ENCODE results near the gene CECR2. TPM values are rescaled to one million over a fixed set of nuclear protein-coding genes. Genes with fewer than 3 reads are reported as not detected.

Gene CECR2
- polyA plus RNA-seq, 2 donors: 0.09 to 0.33 TPM

DNA sequence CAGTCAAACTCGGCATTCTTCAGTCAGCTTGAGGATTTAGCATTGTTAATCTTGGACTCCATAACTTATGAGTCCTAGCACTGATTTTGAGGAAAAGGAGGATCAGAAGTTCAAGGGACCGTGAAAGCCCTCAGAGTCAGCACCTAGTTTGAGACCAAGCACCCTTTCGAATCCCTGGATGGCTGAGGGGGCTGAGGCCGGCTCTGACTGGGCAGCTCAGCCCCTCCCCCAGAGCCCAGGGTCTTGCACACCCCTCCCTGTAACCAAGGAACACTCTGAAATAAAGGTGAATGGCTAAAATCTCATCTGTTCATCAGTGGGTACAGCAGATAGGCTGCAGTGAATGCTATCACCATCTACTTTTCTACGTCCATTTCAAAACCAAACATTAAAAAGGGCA, 221.3 kb downstream of the CECR2 start:
- Histone ChIP-seq H3K4me3 (ENCODE audit: low read depth in 1 of 2, low read length in 2 of 2) (no peak overlapping the region), H3K27ac (ENCODE audit: low read depth in 2 of 2, low read length in 1 of 2) (no peak overlapping the region), H3K36me3 (ENCODE audit: control insufficient read depth in 2 of 2, insufficient read depth in 2 of 2, low read length in 1 of 2) (peaks cover 3 to 19% of the 10 kb centered on the region in 2 donors), H3K9me3 (ENCODE audit: control insufficient read depth in 2 of 2, insufficient read depth in 1 of 2, low read depth in 1 of 2, low read length in 1 of 2) (no peaks in the 10 kb centered on the region), H3K27me3 (ENCODE audit: control insufficient read depth in 1 of 2, insufficient read depth in 2 of 2, low read length in 2 of 2) (no peaks in the 10 kb centered on the region), H3K4me1 (ENCODE audit: control insufficient read depth in 2 of 2, insufficient read depth in 2 of 2, low read length in 1 of 2) (no peaks in the 10 kb centered on the region)
- 85% methylated on average over 5 of the region's 5 CpGs for WGBS, 2 donors

DNA sequence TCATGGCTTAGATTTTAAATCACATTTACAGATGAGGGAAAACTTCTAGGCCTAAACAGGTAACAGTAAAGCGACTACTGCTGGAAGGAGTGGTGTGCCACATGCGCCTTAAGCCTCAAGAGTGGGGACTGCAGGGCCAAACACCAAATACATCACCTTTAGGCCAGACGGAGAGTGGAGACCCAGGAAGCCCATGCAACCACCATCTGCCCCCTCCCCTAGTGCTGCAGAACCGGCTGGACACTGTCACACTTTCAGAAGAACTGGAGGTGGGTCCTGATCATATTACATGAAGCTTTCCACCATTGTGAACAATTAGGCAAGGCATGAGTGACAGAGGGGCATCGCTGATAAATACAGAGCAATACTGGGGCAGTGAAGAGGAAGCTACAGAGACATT, 222.9 kb downstream of the CECR2 start:
- Histone ChIP-seq H3K36me3 (ENCODE audit: control insufficient read depth in 2 of 2, insufficient read depth in 2 of 2, low read length in 1 of 2) (peaks cover 3 to 23% of the 10 kb centered on the region in 2 donors), H3K4me1 (ENCODE audit: control insufficient read depth in 2 of 2, insufficient read depth in 2 of 2, low read length in 1 of 2) (no peaks in the 10 kb centered on the region)
- 85 to 87% methylated on average over 5 of the region's 5 CpGs for WGBS, 2 donors

DNA sequence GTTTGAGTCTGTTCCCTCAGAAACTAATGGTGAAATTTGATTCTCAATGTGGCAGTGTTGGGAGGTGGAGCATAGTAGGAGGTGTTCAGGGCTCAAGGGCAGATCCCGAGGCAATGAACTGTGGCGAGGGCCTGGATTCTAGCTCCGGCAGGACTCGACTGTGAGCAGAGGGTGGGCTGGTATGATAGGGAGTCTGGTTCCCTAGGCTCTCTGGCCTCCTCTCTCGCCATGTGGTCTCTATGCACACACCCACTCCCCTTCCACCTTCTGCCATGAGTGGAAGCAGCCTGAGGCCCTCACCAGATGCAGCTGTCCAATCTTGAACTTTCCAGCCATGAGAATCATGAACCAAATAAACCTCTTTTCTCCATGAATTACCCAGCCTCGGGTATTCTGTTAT, 227.0 kb downstream of the CECR2 start:
- Histone ChIP-seq H3K27me3 (ENCODE audit: control insufficient read depth in 1 of 2, insufficient read depth in 2 of 2, low read length in 2 of 2) (no peaks in the 10 kb centered on the region), H3K36me3 (ENCODE audit: control insufficient read depth in 2 of 2, insufficient read depth in 2 of 2, low read length in 1 of 2) (peaks cover 8 to 35% of the 10 kb centered on the region in 2 donors), H3K4me3 (ENCODE audit: low read depth in 1 of 2, low read length in 2 of 2) (no peak overlapping the region), H3K27ac (ENCODE audit: low read depth in 2 of 2, low read length in 1 of 2) (no peak overlapping the region), H3K9me3 (ENCODE audit: control insufficient read depth in 2 of 2, insufficient read depth in 1 of 2, low read depth in 1 of 2, low read length in 1 of 2) (no peaks in the 10 kb centered on the region), H3K4me1 (ENCODE audit: control insufficient read depth in 2 of 2, insufficient read depth in 2 of 2, low read length in 1 of 2) (no peaks in the 10 kb centered on the region)
- WGBS, 2 donors: 97 to 100% methylated on average over 6 of the region's 6 CpGs

More for the DNA sequence above, 222.9 kb downstream of the CECR2 start:
- H3K27ac ChIP-seq (ENCODE audit: low read depth in 2 of 2, low read length in 1 of 2): no peak overlapping the region
- no peak overlapping the region for H3K4me3 ChIP-seq (ENCODE audit: low read depth in 1 of 2, low read length in 2 of 2)
- H3K9me3 ChIP-seq (ENCODE audit: control insufficient read depth in 2 of 2, insufficient read depth in 1 of 2, low read depth in 1 of 2, low read length in 1 of 2): no peaks in the 10 kb centered on the region
- H3K27me3 ChIP-seq (ENCODE audit: control insufficient read depth in 1 of 2, insufficient read depth in 2 of 2, low read length in 2 of 2): no peaks in the 10 kb centered on the region

DNA sequence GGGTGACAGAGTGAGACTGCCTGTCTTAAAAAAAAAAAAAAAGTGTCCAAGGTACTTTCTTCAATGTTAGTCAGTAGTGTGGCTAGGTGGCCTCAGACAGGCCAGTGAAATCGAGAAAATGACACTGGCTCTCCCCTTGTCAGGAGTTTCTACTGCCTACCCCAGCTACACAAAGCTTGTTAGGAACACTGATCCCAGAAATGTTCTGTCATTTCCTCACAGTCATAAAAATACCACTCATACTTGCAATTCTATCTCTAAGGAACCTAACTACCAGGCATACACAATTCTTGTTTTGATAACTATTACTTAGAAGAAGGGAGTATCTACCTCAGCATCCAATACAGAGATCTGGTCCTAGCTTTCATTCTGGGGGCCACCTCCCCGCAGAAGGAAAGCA, 228.0 kb downstream of the CECR2 start:
- Histone ChIP-seq H3K27ac (ENCODE audit: low read depth in 2 of 2, low read length in 1 of 2) (no peak overlapping the region), H3K27me3 (ENCODE audit: control insufficient read depth in 1 of 2, insufficient read depth in 2 of 2, low read length in 2 of 2) (no peaks in the 10 kb centered on the region), H3K4me3 (ENCODE audit: low read depth in 1 of 2, low read length in 2 of 2) (no peak overlapping the region), H3K4me1 (ENCODE audit: control insufficient read depth in 2 of 2, insufficient read depth in 2 of 2, low read length in 1 of 2) (no peaks in the 10 kb centered on the region), H3K36me3 (ENCODE audit: control insufficient read depth in 2 of 2, insufficient read depth in 2 of 2, low read length in 1 of 2) (peaks cover 5 to 33% of the 10 kb centered on the region in 2 donors), H3K9me3 (ENCODE audit: control insufficient read depth in 2 of 2, insufficient read depth in 1 of 2, low read depth in 1 of 2, low read length in 1 of 2) (no peaks in the 10 kb centered on the region)
- 95 to 96% methylated on average over 2 of the region's 2 CpGs for WGBS, 2 donors

DNA sequence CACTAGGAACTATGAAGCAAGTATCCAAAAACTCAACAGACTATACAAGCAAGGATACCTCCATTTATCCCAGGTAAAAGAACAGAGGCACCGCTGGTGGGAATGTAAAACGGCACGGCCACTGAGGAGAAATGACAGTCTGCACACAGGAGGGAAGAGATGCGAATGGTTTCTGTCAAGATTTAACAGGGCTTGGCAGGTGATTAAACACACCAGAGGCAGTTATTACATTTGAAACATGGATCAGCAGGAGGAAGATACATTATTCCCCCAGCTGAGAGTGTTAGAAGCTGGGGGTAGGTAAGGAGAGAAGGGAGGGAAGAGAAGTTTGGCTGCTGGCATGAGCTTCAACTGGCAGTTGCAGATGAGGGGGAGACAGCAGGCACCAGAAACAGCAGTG, 229.1 kb downstream of the CECR2 start:
- peaks cover 5 to 25% of the 10 kb centered on the region in 2 donors for H3K36me3 ChIP-seq (ENCODE audit: control insufficient read depth in 2 of 2, insufficient read depth in 2 of 2, low read length in 1 of 2)
- H3K4me1 ChIP-seq (ENCODE audit: control insufficient read depth in 2 of 2, insufficient read depth in 2 of 2, low read length in 1 of 2): no peaks in the 10 kb centered on the region
- 97 to 98% methylated on average over 4 of the region's 4 CpGs for WGBS, 2 donors
- no peak overlapping the region for H3K27ac ChIP-seq (ENCODE audit: low read depth in 2 of 2, low read length in 1 of 2)
- H3K9me3 ChIP-seq (ENCODE audit: control insufficient read depth in 2 of 2, insufficient read depth in 1 of 2, low read depth in 1 of 2, low read length in 1 of 2): no peaks in the 10 kb centered on the region
- H3K4me3 ChIP-seq (ENCODE audit: low read depth in 1 of 2, low read length in 2 of 2): no peak overlapping the region
- H3K27me3 ChIP-seq (ENCODE audit: control insufficient read depth in 1 of 2, insufficient read depth in 2 of 2, low read length in 2 of 2): no peaks in the 10 kb centered on the region

DNA sequence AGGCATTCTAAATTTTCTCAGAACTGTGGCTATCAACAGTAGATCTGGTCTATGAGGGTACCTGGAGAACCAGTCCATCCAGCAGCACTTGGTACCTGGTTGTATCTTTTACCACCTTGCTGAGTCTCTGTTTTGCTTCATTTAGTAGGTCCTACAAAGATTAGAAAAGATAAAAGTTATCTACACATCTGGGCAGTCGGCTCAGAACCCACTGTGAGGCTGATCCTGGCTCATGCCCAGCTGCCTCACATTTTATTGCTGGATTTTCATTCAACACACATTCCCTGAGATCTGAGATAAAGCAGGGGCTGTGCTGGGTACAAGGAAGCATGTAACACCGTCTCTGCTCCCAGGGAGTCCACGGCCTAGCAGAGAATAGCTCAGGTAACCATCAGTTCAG, 231.8 kb downstream of the CECR2 start:
- Histone ChIP-seq H3K27me3 (ENCODE audit: control insufficient read depth in 1 of 2, insufficient read depth in 2 of 2, low read length in 2 of 2) (no peaks in the 10 kb centered on the region), H3K9me3 (ENCODE audit: control insufficient read depth in 2 of 2, insufficient read depth in 1 of 2, low read depth in 1 of 2, low read length in 1 of 2) (no peaks in the 10 kb centered on the region), H3K27ac (ENCODE audit: low read depth in 2 of 2, low read length in 1 of 2) (no peak overlapping the region), H3K4me1 (ENCODE audit: control insufficient read depth in 2 of 2, insufficient read depth in 2 of 2, low read length in 1 of 2) (no peaks in the 10 kb centered on the region), H3K36me3 (ENCODE audit: control insufficient read depth in 2 of 2, insufficient read depth in 2 of 2, low read length in 1 of 2) (peaks cover 5 to 24% of the 10 kb centered on the region in 2 donors), H3K4me3 (ENCODE audit: low read depth in 1 of 2, low read length in 2 of 2) (no peak overlapping the region)
- 76 to 82% methylated on average over 3 of the region's 3 CpGs for WGBS, 2 donors

DNA sequence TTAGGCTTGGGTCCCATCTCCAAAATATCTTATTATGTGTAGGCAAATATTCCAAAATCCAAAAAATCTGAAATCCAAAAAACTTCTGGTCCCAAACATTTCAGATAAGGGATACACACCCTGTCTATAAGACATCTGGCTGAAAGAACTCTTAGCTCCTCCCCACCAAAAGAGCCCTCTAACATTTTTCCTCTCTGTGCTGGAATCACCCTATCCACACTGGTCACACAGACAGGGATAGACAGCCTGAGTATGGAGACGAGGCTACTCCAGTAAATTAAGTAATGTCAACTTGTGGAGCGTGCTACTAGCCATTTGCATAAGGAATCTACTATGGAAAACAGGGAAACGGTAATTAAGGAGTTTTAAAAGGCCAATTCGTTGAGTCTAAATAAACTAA, 234.4 kb downstream of the CECR2 start:
- Histone ChIP-seq H3K4me1 (ENCODE audit: control insufficient read depth in 2 of 2, insufficient read depth in 2 of 2, low read length in 1 of 2) (no peaks in the 10 kb centered on the region), H3K27ac (ENCODE audit: low read depth in 2 of 2, low read length in 1 of 2) (no peak overlapping the region), H3K27me3 (ENCODE audit: control insufficient read depth in 1 of 2, insufficient read depth in 2 of 2, low read length in 2 of 2) (no peaks in the 10 kb centered on the region), H3K4me3 (ENCODE audit: low read depth in 1 of 2, low read length in 2 of 2) (no peak overlapping the region), H3K36me3 (ENCODE audit: control insufficient read depth in 2 of 2, insufficient read depth in 2 of 2, low read length in 1 of 2) (peaks cover 7 to 13% of the 10 kb centered on the region in 2 donors), H3K9me3 (ENCODE audit: control insufficient read depth in 2 of 2, insufficient read depth in 1 of 2, low read depth in 1 of 2, low read length in 1 of 2) (no peaks in the 10 kb centered on the region)
- WGBS, 2 donors: 88 to 90% methylated on average over 4 of the region's 4 CpGs

DNA sequence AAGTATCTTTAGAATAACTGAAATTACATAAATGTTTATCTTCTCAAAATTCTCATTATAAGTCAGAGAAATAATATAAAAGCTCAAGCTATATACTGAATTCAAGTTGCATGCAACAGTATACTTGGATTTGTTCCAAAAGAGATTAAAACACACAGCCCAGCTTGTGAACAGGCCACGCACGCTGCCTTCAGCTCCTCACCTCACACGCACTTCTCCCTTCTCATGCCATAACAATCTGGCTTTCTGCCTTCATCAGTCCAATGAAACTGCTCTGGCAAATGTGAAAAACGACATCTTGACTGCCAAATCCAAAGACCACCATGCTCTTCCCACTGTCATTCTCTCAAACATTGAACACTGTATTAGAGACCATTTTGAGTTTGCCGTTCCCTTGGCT, 237.2 kb downstream of the CECR2 start:
- no peak overlapping the region for H3K27ac ChIP-seq (ENCODE audit: low read depth in 2 of 2, low read length in 1 of 2)
- peaks cover 4 to 7% of the 10 kb centered on the region in 2 donors for H3K36me3 ChIP-seq (ENCODE audit: control insufficient read depth in 2 of 2, insufficient read depth in 2 of 2, low read length in 1 of 2)

More for the DNA sequence above, 237.2 kb downstream of the CECR2 start:
- 46 to 51% methylated on average over 5 of the region's 5 CpGs for WGBS, 2 donors
- Histone ChIP-seq H3K4me1 (ENCODE audit: control insufficient read depth in 2 of 2, insufficient read depth in 2 of 2, low read length in 1 of 2) (no peaks in the 10 kb centered on the region), H3K27me3 (ENCODE audit: control insufficient read depth in 1 of 2, insufficient read depth in 2 of 2, low read length in 2 of 2) (no peaks in the 10 kb centered on the region), H3K9me3 (ENCODE audit: control insufficient read depth in 2 of 2, insufficient read depth in 1 of 2, low read depth in 1 of 2, low read length in 1 of 2) (no peaks in the 10 kb centered on the region), H3K4me3 (ENCODE audit: low read depth in 1 of 2, low read length in 2 of 2) (no peak overlapping the region)

Other genes with a start within 250 kb of the CECR2 start
- gene TMEM121B, start 248.1 kb upstream of the CECR2 start, polyA plus RNA-seq: under 1 TPM; 0.19 to 0.33 TPM
- gene HDHD5, start 210.2 kb upstream of the CECR2 start, polyA plus RNA-seq: 10 to 100 TPM; 15.2 to 26.4 TPM
- 1 to 10 TPM; 2.7 to 5.2 TPM for gene ADA2, start 150.0 kb upstream of the CECR2 start, polyA plus RNA-seq
- gene SLC25A18, start 194.0 kb downstream of the CECR2 start, polyA plus RNA-seq: under 1 TPM; 0.08 to 0.16 TPM